GM21526 (cell line): ENCODE data around the gene DDRGK1.
"Not testable (repeated sequence)": the region's sequence is repeated elsewhere in the genome, so short reads cannot be mapped to it uniquely, and the experiment has no call there.

Experiments
- ATAC-seq: cut with Tn5 transposase; IDR thresholded peaks from one replicate; pipeline ENCODE4 v1.9.1; 2021; ENCODE audit warnings: moderate library complexity; ENCODE audit not compliant: unreplicated experiment, low FRiP score

The DDRGK1 gene

GRCh38 chr20:3221398-3222226, 17.1 kb upstream of the DDRGK1 start:
- no peak for ATAC-seq

- ATAC-seq, result peak; percentile 61
These were observed 14.0 kb upstream of the DDRGK1 start for GRCh38 chr20:3218307-3218988.

GRCh38 chr20:3215359-3215917, 11.0 kb upstream of the DDRGK1 start:
- ATAC-seq, result not testable (repeated sequence)

- no peak for ATAC-seq
These were observed 8.7 kb upstream of the DDRGK1 start for GRCh38 chr20:3213226-3213625.

GRCh38 chr20:3210346-3210745, 5.9 kb upstream of the DDRGK1 start:
- ATAC-seq, result no peak

- no peak for ATAC-seq
These were observed 5.5 kb upstream of the DDRGK1 start for GRCh38 chr20:3209946-3210317.

- ATAC-seq, result no peak
These were observed 4.9 kb upstream of the DDRGK1 start, which contains the start of gene ITPA for GRCh38 chr20:3209257-3209945. ITPA (plus strand) TSS chr20:3209498; CDS start chr20:3209552, 54 bp downstream.

GRCh38 chr20:3208786-3209256, 4.3 kb upstream of the DDRGK1 start:
- ATAC-seq, result no peak

- ATAC-seq, result no peak
These were observed 963 bp downstream of the DDRGK1 start for GRCh38 chr20:3203315-3204123.

GRCh38 chr20:3202965-3203314, 1.5 kb downstream of the DDRGK1 start:
- ATAC-seq, result no peak

GRCh38 chr20:3199976-3200755, 4.3 kb downstream of the DDRGK1 start:
- no peak for ATAC-seq

GRCh38 chr20:3199206-3199605, 5.3 kb downstream of the DDRGK1 start:
- ATAC-seq, result no peak

GRCh38 chr20:3195590-3196237, 8.8 kb downstream of the DDRGK1 start:
- ATAC-seq, result no peak

GRCh38 chr20:3194617-3195280, 9.7 kb downstream of the DDRGK1 start:
- ATAC-seq, result no peak

- no peak for ATAC-seq
These were observed 10.5 kb downstream of the DDRGK1 start for GRCh38 chr20:3193806-3194616.

- ATAC-seq, result no peak
These were observed 12.1 kb downstream of the DDRGK1 start for GRCh38 chr20:3192226-3193015.

- no peak for ATAC-seq
These were observed 13.8 kb downstream of the DDRGK1 start for GRCh38 chr20:3190681-3191111.
